ENCODE measurements around the gene MIDN.

MIDN gene

GRCh38 chr19:1220976-1221903, 27.1 kb upstream of the MIDN start:
- peak; percentile 54 for DNase-seq

DNA sequence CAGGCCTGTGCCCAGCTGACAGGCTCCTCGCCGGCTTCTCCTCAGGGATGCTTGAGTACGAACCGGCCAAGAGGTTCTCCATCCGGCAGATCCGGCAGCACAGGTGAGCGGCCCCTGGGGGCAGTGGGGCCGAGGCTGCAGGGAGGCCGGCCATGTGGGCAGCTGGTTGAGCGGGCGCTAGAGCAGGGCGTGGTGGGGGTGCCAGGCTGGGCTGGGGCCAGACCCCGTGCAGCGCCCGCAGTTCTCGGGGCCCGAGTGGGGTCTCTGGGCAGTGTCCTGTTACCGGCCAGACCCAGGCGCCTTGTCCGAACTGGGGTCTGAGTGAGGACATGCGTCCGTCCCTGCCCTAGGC, 26.5 kb upstream of the MIDN start:
- DNase-seq = no peak

GRCh38 chr19:1222394-1222793, 26.0 kb upstream of the MIDN start:
- no peak for DNase-seq

GRCh38 chr19:1223018-1223855, 25.1 kb upstream of the MIDN start:
- DNase-seq = no peak

- DNase-seq = no peak
Observed at GRCh38 chr19:1224047-1224825, 24.1 kb upstream of the MIDN start.

GRCh38 chr19:1224847-1225246, 23.5 kb upstream of the MIDN start:
- DNase-seq = no peak

- DNase-seq = no peak
Observed at GRCh38 chr19:1225440-1226226, 22.8 kb upstream of the MIDN start.

- DNase-seq = no peak
Observed at GRCh38 chr19:1226227-1226518, 22.2 kb upstream of the MIDN start.

DNA sequence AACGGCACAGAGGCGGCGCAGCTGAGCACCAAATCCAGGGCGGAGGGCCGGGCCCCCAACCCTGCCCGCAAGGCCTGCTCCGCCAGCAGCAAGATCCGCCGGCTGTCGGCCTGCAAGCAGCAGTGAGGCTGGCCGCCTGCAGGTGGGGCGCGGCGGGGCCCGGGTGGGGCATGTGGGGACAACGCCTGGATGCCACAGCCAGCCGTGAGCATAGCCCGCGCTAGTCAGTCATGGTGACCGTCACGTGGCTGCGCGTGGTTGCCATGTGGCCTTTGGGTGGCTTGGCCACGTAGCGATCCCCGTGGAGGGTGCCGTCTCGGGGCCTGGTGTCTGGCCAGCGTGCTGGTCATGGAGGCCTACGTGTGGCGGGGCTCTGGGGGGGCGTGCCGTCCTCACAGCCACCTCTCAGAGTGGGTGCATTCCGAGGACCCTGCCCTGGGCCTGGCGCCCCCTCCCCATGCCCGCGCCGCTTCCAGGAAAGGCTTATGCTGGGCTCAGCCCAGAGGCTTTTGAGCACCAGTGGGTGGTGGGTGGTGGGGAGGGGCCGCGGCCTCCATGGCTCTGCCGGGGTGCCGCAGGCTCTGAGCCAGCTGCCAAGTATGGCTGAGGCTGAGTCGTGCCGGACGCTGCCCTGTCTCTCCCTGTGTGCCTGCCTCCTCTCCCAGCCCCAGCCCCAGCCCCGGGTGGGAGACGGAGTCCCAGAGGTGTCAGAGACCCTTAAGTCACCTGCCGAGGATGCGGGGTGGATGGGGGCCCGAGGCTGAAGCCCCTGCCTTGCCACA, 21.7 kb upstream of the MIDN start:
- no peak for DNase-seq

DNA sequence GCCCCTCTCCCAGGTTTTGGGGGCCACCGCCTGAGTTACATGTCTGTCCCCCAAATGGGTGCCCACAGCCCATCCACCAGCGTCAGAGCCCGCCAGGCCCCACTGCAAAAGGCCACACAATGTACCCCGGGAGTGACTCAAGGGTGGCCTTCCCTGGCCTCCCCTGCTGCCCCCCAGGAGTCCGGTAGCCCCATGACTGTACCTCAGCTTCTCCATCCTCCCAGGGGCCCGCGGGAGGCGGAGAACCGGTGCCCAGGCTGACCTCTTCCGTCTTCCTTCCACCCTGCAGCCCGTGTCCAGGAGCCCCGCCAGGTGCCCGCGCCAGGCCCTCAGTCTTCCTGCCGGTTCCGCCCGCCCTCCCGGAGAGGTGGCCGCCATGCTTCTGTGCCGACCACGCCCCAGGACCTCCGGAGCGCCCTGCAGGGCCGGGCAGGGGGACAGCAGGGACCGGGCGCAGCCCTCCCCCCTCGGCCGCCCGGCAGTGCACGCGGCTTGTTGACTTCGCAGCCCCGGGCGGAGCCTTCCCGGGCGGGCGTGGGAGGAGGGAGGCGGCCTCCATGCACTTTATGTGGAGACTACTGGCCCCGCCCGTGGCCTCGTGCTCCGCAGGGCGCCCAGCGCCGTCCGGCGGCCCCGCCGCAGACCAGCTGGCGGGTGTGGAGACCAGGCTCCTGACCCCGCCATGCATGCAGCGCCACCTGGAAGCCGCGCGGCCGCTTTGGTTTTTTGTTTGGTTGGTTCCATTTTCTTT, 20.9 kb upstream of the MIDN start:
- DNase-seq = no peak

DNA sequence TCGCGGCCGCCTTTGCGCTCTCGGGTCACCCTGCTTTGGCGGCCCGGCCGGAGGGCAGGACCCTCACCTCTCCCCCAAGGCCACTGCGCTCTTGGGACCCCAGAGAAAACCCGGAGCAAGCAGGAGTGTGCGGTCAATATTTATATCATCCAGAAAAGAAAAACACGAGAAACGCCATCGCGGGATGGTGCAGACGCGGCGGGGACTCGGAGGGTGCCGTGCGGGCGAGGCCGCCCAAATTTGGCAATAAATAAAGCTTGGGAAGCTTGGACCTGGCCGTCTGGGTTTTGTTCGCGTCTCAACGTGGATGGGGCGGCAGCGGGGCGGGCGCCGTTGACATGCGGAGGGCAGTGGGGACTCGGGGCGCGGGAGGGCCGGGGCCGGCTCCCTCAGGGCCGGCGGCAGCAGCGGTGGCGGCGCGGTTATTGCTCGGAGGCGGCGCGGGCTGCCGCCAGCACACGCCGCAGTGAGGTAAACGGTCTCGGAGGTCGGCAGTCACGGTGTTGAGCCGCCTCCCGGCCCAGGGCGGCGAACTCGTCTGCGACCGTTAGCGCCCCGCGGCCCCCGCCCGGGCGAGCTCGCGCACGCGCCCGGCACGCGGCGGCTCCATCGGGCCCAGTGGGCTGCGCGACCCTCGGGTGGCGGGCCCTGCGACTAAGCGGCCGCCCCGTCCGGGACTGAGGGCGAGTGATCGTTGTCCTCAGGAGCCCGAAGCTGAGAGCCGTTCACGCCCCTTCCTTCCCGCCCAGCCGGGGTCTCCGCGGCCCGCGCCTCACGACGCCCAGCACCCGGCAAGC, 20.0 kb upstream of the MIDN start:
- no peak for DNase-seq

- DNase-seq = no peak
Observed at GRCh38 chr19:1229056-1229923, 19.1 kb upstream of the MIDN start.

DNA sequence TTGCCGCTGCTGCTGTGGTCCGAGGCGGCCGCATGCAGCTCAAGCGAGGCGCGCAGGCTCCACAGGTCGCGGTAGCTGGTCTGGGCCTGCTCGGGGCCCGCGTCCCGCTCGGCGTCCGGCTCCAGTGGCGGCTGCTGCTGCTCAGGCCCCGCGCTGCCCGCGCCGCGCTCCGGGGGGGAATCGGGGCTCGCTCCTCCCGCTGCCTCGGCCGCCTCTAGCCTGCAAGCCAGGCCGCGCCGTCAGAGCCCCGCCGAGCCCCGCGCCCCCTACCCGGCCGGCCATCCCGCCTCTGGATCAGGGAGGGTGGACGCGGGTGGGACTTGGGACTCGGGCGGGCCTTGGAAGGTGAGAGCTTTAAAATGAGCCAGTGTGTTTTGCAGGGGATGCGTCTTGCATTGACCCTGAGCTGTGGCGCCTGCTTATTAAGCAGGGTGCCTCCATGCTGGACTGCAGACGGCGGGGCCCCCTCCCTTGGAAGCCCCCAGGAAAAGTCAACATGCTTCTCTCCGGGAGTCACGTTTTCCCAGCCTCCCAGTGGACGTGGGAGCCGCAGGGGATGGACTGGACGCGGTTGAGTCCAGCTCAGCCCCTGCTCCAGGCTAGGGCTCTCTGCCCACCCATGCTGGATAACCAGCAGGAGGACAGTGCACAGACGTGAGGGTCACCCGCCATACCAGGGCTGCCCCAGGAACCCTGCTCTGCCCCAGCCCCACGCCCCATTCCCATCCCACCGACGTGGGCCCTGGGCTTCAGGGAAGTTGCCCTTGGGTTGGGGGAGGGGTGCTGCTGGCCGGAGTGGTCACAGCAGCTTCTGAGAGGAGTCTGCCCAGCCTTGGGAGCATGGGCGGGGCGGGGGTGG, 18.2 kb upstream of the MIDN start:
- DNase-seq = no peak

GRCh38 chr19:1230783-1231489, 17.4 kb upstream of the MIDN start:
- DNase-seq = no peak

- no peak for DNase-seq
Observed at GRCh38 chr19:1231729-1232637, 16.4 kb upstream of the MIDN start.

DNA sequence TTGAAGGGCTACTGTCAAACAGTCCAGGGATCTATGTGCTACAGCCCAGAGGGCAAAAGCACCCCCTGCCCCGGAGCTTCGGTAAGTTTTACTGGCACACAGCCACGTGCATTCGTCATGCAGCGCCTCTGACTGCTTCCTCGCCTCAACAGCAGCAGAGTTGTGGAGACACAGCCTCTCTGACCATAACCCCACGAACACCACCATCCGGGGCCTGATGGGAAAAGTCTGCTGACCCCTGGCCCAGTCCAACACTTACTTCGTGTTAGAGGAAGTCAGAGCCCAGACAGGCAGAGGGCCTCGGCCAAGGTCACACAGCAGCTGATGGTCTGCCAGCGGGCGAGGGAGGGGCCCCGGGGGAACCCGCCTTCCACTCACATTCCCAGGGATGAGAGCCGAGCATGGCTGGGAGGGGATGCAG, 15.7 kb upstream of the MIDN start:
- DNase-seq = no peak

Data from inflammatory macrophage treated with lipopolysaccharide for 4 hours (primary cell).